Type B pancreatic cell (in vitro differentiated cells): ENCODE measurements around the gene BLTP3A. TPM values are rescaled to one million over a fixed set of nuclear protein-coding genes. Genes with fewer than 3 reads are reported as not detected.

Experiments used
- DNase-seq: peaks from one replicate; pipeline ENCODE4 v3.0.0; 2021; ENCODE audit warnings: mixed read lengths; ENCODE audit not compliant: unreplicated experiment; ENCODE audit errors: extremely low spot score
- H3K27ac Mint-ChIP-seq: 2 replicates; pipeline ENCODE4 v1.8.0; 2021; ENCODE audit warnings: mild to moderate bottlenecking, mixed read lengths
- H3K27me3 Mint-ChIP-seq: 2 replicates; pipeline ENCODE4 v1.8.0; 2021; ENCODE audit warnings: mixed read lengths
- H3K36me3 Mint-ChIP-seq: 2 replicates; pipeline ENCODE4 v1.8.0; 2021; ENCODE audit warnings: mixed read lengths
- H3K4me1 Mint-ChIP-seq: one replicate; pipeline ENCODE4 v1.8.0; 2021; ENCODE audit warnings: mixed read lengths; ENCODE audit not compliant: unreplicated experiment
- H3K4me3 Mint-ChIP-seq: 2 replicates; pipeline ENCODE4 v1.8.0; 2021; ENCODE audit warnings: mild to moderate bottlenecking, mixed read lengths
- H3K9me3 Mint-ChIP-seq: 2 replicates; pipeline ENCODE4 v1.8.0; 2021; ENCODE audit warnings: mixed read lengths
- total RNA-seq: library from RNA; stranded (reverse); gene quantifications from 2 replicates; pipeline ENCODE4 v1.2.1, GENCODE V29; 2021; ENCODE audit warnings: low replicate concordance
- TF ChIP-seq, protein P1 (sequence below): fragments of 200-600 bp; sonication (generic); conservative IDR thresholded peaks from 2 replicates; pipeline ENCODE4 v1.5.0; 2021; ENCODE audit warnings: antibody characterized with exemption, mild to moderate bottlenecking

BLTP3A gene
- total RNA-seq, 1 donor from 2014 or later: 13.0 TPM

DNA sequence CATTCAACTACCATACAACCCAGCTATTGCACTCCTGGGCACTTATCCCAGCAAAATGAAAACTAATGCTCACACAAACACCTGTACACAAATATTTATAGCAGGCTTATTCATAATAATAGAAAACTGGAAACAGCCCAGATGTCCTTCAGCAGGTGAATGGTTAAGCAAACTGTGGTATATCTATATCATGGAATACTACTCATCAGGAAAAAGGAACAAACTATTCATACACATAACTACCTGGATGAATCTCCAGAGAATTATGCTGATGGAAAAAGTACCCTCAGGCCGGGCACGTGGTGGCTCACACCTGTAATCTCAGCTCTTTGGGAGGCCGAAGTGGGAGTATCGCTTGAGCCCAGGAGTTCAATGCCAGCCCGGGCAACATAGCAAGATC is 3.8 kb upstream of the BLTP3A start:
- DNase-seq: no peak
- Mint-ChIP-seq H3K4me3 (no peak overlapping the region), H3K36me3 (no peaks in the 10 kb centered on the region), H3K9me3 (no peaks in the 10 kb centered on the region), H3K27ac (no peak overlapping the region), H3K4me1 (peaks cover 11% of the 10 kb centered on the region), H3K27me3 (no peaks in the 10 kb centered on the region)
- TF ChIP-seq, protein P1, sequence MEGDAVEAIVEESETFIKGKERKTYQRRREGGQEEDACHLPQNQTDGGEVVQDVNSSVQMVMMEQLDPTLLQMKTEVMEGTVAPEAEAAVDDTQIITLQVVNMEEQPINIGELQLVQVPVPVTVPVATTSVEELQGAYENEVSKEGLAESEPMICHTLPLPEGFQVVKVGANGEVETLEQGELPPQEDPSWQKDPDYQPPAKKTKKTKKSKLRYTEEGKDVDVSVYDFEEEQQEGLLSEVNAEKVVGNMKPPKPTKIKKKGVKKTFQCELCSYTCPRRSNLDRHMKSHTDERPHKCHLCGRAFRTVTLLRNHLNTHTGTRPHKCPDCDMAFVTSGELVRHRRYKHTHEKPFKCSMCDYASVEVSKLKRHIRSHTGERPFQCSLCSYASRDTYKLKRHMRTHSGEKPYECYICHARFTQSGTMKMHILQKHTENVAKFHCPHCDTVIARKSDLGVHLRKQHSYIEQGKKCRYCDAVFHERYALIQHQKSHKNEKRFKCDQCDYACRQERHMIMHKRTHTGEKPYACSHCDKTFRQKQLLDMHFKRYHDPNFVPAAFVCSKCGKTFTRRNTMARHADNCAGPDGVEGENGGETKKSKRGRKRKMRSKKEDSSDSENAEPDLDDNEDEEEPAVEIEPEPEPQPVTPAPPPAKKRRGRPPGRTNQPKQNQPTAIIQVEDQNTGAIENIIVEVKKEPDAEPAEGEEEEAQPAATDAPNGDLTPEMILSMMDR: no peak

DNA sequence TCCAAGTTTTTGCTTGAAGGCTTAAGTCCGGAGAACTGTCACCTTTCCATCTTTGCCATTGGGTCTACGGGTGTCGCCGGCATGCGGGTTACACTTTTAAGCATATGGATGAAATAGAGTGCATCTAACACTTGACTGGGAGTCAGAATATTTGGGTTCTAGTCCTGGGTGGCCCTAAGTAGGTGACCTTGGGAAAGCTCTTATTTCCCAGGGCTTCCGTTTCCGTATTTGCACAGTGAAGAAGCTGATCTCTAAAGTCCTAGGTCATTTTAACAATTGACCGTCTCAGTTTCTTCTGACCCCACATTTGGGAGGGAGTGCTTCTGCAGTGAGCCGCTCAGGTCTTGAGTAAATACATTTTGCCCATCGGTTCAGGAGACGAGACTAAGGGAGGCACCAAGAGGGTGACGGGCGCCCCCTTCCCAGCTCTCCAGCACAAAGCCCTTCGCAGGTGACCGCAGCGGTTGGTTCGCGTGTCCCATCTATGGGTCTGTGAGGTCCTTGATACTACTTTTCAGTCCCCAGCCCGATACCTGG is 651 bp upstream of the BLTP3A start:
- no peaks in the 10 kb centered on the region for H3K27me3 Mint-ChIP-seq
- TF ChIP-seq, protein P1: no peak
- no peaks in the 10 kb centered on the region for H3K9me3 Mint-ChIP-seq
- DNase-seq: peak; percentile 70
- H3K4me1 Mint-ChIP-seq: peaks cover 25% of the 10 kb centered on the region
- H3K27ac Mint-ChIP-seq: peak overlapping the region; percentile 97
- no peaks in the 10 kb centered on the region for H3K36me3 Mint-ChIP-seq
- peak overlapping the region; percentile 95 for H3K4me3 Mint-ChIP-seq

DNA sequence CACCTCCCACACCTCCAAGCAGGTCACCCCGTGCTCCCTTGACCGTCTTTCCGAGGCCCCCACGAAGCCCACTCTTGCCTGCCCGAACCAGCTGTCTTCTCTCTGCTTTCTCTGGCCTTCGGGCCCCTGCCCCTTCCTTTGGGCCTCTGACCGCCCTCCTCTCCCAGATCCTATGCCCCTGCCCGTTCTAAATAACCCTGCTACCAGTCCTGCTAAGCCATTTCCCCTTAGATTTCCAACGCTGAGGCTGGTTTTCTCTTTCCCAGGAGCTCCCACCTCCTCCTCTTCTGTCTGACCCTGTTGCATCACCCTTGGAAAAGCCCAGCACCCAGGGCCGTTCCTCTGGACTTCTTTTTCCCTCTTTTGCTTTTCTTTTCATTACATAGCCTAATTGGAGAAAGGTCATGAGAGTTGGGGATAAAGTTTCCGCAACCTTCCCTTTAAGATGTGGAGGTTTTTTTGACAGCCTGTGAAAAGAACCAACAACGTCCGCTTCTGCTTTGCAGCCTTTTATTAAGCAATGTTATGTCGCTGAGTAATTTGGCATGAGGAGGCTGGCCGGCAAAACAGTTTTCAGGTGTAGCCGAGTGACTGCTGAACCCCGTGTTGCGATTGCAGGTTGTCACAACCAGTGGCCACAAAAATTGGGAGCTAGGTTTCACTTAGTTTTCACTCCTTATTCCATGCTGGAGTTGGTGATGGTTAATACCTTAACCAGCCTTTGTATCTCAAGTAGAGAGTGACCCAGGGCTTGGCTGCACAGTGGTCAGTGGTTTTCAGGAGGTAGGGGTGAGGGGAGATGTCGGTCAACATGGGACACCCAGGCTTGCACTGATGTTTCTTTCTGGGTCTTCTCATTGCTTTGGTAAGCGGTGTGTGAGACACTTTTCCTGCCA is 970 bp downstream of the BLTP3A start:
- Mint-ChIP-seq H3K9me3 (no peaks in the 10 kb centered on the region), H3K4me1 (peaks cover 26% of the 10 kb centered on the region), H3K27me3 (no peaks in the 10 kb centered on the region), H3K27ac (peak overlapping the region; percentile 95), H3K36me3 (no peaks in the 10 kb centered on the region), H3K4me3 (peak overlapping the region; percentile 95)
- DNase-seq: no peak
- TF ChIP-seq, protein P1: no peak

DNA sequence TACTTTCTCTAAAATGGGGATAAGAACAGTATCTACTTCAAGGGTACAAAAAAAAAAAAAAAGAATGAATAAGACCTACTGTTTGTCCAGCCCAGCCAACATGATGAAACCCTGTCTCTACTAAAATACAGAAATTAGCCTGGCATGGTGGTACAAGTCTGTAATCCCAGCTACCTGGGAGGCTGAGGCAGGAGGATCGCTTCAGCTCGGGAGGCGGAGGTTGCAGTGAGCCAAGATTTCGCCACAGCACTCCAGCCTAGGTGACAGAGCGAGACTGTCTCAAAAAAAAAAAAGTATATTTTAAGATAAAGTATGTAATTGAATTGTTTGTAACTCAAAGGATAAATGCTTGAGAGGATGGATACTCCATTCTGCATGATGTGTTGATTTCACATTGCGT is 2.0 kb downstream of the BLTP3A start:
- TF ChIP-seq, protein P1: no peak
- Mint-ChIP-seq H3K27ac (peak overlapping the region; percentile 29), H3K9me3 (no peaks in the 10 kb centered on the region), H3K27me3 (no peaks in the 10 kb centered on the region), H3K4me1 (peaks cover 26% of the 10 kb centered on the region), H3K36me3 (no peaks in the 10 kb centered on the region), H3K4me3 (peak overlapping the region; percentile 95)
- DNase-seq: no peak

DNA sequence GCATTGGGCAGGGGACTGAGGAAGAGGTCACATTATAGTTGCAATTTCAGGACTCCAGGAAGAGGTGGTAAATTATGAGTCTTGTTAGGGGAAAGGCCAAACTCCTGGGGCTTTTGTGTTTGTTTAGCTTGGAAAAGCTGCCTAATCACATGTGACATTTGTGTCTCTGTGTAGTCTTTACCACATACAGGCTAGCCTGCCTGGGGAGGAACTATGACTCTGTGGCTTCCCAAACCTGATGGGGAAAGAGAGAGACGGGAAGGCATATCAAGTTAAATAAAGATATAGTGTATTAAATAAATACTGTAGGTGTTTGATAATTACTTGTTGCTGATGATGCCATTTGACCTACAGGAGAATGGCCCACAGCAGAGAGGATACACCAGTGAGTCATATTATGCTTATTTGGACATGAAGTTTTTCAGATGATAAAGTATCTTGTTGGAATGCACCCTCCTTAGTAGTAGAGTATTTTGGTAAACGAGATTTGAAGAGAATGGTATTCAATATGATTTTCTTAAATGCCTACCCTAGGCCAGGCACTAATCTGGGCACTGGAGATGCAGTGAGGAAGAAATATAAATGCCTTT is 4.0 kb downstream of the BLTP3A start:
- Mint-ChIP-seq H3K36me3 (no peaks in the 10 kb centered on the region), H3K4me1 (peaks cover 30% of the 10 kb centered on the region), H3K27ac (peak overlapping the region; percentile 33), H3K4me3 (no peak overlapping the region), H3K27me3 (no peaks in the 10 kb centered on the region), H3K9me3 (no peaks in the 10 kb centered on the region)
- DNase-seq: no peak
- TF ChIP-seq, protein P1: no peak
